Lower leg skin (tissue), 3 donors: ENCODE results near the gene MMD.

ENCODE experiments used
- CTCF ChIP-seq, 3 donors: fragments of 450-650 bp; IDR thresholded peaks; one replicate each; pipeline ENCODE4 v1.5.1; 2016; ENCODE audit warnings: antibody characterized with exemption in 3 of 3, mild to moderate bottlenecking in 3 of 3, moderate library complexity in 2 of 3
- POLR2A ChIP-seq, 2 donors: fragments of 450-650 bp; IDR thresholded peaks; one replicate each; pipeline ENCODE4 v1.6.1; 2016 to 2017; ENCODE audit warnings: antibody characterized with exemption in 2 of 2, mild to moderate bottlenecking in 1 of 2, moderate library complexity in 1 of 2

- TF ChIP-seq POLR2A (IDR thresholded peaks at IDR 0.05) (no peak), CTCF (IDR thresholded peaks at IDR 0.05) (no peak)
These were observed 45.0 kb upstream of the MMD start for GRCh38 chr17:55466671-55467070.
